Choroid plexus epithelial cell (primary cell): ENCODE data around the gene ESRRB.

Experiments used
- DNase-seq: peaks from one replicate; pipeline ENCODE4 v3.0.0-alpha.2; 2010; ENCODE audit warnings: low read depth
- H3K4me3 ChIP-seq: 2 replicates; pipeline ENCODE4 v1.5.1; 2011; ENCODE audit warnings: low read depth, mild to moderate bottlenecking, control low read depth, low read length, moderate library complexity
- CTCF ChIP-seq: conservative IDR thresholded peaks from 2 replicates; pipeline ENCODE4 v1.5.1; 2011; ENCODE audit warnings: low read depth, mild to moderate bottlenecking, control low read depth, inconsistent platforms, low read length, moderate library complexity

ESRRB gene

DNA sequence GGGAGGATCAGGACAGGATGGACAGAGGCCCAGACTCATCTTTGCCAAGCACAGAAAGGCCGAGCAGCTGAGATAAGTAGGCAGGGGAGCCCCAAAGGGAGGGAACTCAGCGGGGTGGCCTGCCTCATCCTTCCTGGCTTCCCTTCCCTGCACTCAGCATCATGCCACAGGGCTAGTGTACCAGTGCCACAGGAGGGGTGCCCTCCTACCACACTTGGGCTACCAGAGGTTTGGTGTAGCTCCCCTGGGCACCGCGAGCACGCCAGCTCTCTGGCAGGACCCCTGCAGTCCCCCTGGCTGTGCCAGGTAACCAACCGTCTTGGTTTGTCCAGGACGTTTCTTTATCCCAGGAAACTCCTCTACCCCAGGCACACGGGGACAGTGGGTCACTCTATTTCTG, 123.5 kb downstream of the ESRRB start:
- no peak for DNase-seq
- no peak overlapping the region for H3K4me3 ChIP-seq
- no peak for TF ChIP-seq CTCF

GRCh38 chr14:76500011-76500410, 124.1 kb downstream of the ESRRB start:
- no peak overlapping the region for H3K4me3 ChIP-seq
- TF ChIP-seq CTCF = no peak
- no peak for DNase-seq

- TF ChIP-seq CTCF = no peak
- H3K4me3 ChIP-seq = no peak overlapping the region
- DNase-seq = no peak
Measured at GRCh38 chr14:76500480-76500879, 124.5 kb downstream of the ESRRB start.

DNA sequence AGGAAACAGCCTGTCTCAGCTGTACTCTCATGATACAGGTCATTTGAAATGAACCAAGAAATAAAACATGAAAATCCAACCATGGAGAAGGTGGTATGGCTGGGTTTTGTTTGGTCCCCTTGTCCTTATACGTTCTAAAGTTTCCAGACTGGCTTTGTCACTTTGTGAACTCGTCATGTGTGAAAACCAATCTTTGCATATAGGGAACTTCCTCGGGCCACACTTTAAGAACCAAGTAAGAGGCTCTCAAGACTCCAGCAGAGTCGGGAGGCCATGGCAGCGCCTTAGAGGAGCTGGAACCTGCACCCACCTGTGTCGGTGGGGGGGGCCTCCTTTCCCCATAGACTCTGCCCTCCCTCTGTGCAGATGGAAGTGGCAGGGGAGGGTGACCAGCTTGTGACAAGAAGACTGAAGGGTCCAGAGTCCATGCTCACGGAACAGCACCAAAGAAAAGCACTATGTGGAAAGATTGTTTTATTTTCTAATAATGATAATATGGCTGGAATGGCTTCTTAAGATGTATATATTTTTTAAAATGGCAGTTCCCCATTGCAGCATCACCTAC, 125.3 kb downstream of the ESRRB start:
- DNase-seq = no peak
- H3K4me3 ChIP-seq = no peak overlapping the region
- TF ChIP-seq CTCF = no peak

DNA sequence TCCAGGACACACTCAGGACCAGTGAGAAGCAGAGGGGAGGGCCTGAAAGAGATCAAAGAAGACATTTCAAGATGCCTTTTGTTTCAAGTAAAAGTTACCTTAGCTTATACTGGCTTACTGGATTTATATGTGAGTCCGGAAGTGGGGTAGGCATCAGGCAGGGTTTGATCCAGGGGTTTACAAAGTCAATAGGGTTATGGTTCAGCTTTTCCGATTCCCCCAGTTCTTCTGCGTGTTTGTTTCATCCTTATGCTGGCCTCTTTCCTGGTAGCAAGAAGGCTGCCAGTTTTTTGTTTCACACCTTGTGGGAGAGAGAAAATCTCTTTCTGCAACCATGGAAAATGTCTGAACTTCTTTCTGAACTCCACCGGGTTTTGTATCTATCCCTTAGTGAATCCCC, 126.3 kb downstream of the ESRRB start:
- no peak for DNase-seq
- H3K4me3 ChIP-seq = no peak overlapping the region
- no peak for TF ChIP-seq CTCF

DNA sequence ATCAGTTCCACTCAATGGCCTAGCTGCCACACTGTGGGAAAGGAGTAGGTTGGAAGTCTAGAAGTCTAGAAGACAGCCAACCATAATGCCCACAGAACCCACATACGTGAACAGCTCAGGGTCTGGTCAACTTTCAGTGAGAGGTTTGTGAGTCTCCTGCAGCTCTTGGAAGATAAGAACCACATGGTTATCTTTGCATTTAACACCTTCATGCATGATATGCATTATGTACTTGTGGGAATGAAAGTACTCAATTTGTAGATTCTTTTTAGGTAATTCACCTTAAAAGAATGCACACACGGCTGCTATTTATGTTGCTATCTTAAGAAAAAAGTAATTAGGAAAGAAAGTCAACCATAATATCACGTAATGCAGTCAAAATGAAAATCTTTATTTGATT, 126.7 kb downstream of the ESRRB start:
- no peak for TF ChIP-seq CTCF
- H3K4me3 ChIP-seq = no peak overlapping the region
- no peak for DNase-seq

DNA sequence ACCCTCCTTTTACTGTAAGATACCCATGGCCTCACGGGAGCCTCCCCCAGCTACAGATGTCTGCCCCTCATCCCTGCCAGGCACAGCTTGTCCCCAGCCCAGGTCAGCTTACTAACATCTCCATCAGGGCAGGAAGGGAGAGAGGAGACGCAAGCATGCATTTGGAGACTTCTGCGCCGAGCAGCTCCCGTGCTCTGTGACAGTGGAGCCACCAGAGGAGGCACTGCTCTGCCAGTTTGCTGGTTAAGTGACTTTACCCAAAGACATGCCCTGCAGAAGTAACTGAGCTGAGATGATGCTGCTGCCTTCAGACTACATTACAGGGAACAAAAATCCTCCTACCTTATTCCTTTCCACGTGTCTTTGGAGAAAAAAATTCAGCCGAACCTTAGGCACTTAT, 133.4 kb downstream of the ESRRB start:
- no peak for TF ChIP-seq CTCF
- no peak for DNase-seq

More for the DNA sequence above, 133.4 kb downstream of the ESRRB start:
- H3K4me3 ChIP-seq = no peak overlapping the region
